Transverse colon (tissue), 4 donors: ENCODE data around the gene NUDT13.

Experiments used
- CTCF ChIP-seq, 5 experiments: fragments of 200-600 bp in 3 of 5; fragments of 450-650 bp in 2 of 5; sonication (generic) in 3 of 5; IDR thresholded peaks; 1 replicate in 2 of 5; 2 replicates in 3 of 5; pipeline ENCODE4 v1.5.1; 2016 to 2017; ENCODE audit warnings: antibody characterized with exemption in 5 of 5, inconsistent platforms in 3 of 5, mild to moderate bottlenecking in 2 of 5, moderate library complexity in 1 of 5
- EP300 ChIP-seq: sonication (generic); formaldehyde crosslinking; IDR thresholded peaks from one replicate; pipeline ENCODE4 v1.6.1; 2017; ENCODE audit warnings: antibody characterized with exemption, low read depth
- POLR2A ChIP-seq: fragments of 450-650 bp; IDR thresholded peaks from one replicate; pipeline ENCODE4 v1.6.1; 2016; ENCODE audit warnings: antibody characterized with exemption, mild to moderate bottlenecking, moderate library complexity
- POLR2AphosphoS5 ChIP-seq, 3 donors: sonication (generic); formaldehyde crosslinking; IDR thresholded peaks; one replicate each; pipeline ENCODE4 v1.6.1; 2016; ENCODE audit warnings: antibody characterized with exemption in 3 of 3

- TF ChIP-seq POLR2A (no peak), CTCF (IDR thresholded peaks at IDR 0.05) (no peak), POLR2AphosphoS5 (IDR thresholded peaks at IDR 0.05) (no peak), EP300 (no peak)
These were observed 45.8 kb downstream of the NUDT13 start for GRCh38 chr10:73156054-73156453.
